Nephron (organoid): ENCODE results near the gene PARP9.
"Not testable (repeated sequence)": the region's sequence is repeated elsewhere in the genome, so short reads cannot be mapped to it uniquely, and the experiment has no call there.

Experiments used
- H3K27ac Mint-ChIP-seq, 3 experiments: 2 replicates each; pipeline ENCODE4 v1.8.0; 2020; ENCODE audit warnings: mixed read lengths in 3 of 3, mild to moderate bottlenecking in 2 of 3, moderate library complexity in 1 of 3
- H3K27me3 Mint-ChIP-seq: 2 replicates; pipeline ENCODE4 v1.8.0; 2021; ENCODE audit warnings: low read depth, mild to moderate bottlenecking, moderate library complexity, mixed read lengths
- H3K36me3 Mint-ChIP-seq: 2 replicates; pipeline ENCODE4 v1.8.0; 2020; ENCODE audit warnings: low read depth, mixed read lengths
- H3K4me1 Mint-ChIP-seq: 2 replicates; pipeline ENCODE4 v1.8.0; 2020; ENCODE audit warnings: mixed read lengths
- H3K4me3 Mint-ChIP-seq, 3 experiments: 2 replicates each; pipeline ENCODE4 v1.8.0; 2020; ENCODE audit warnings: mild to moderate bottlenecking in 3 of 3, mixed read lengths in 3 of 3, moderate library complexity in 2 of 3
- H3K9me3 Mint-ChIP-seq: 2 replicates; pipeline ENCODE4 v1.8.0; 2020; ENCODE audit warnings: mixed read lengths
- CTCF ChIP-seq, 3 experiments: fragments of 200-600 bp; sonication (generic); IDR thresholded peaks; one replicate each; pipeline ENCODE4 v1.5.0; 2021; ENCODE audit warnings: antibody characterized with exemption in 3 of 3; ENCODE audit not compliant: unreplicated experiment in 3 of 3

The PARP9 gene

GRCh38 chr3:122568755-122569154 lies 4.7 kb upstream of the PARP9 start:
- no peak for TF ChIP-seq CTCF (IDR thresholded peaks at IDR 0.05; ENCODE audit: unreplicated experiment in 3 of 3)
- H3K4me1 Mint-ChIP-seq, result peaks cover 13% of the 10 kb centered on the region
- H3K36me3 Mint-ChIP-seq, result peaks cover 3% of the 10 kb centered on the region
- no peak overlapping the region for H3K4me3 Mint-ChIP-seq
- no peak overlapping the region for H3K27ac Mint-ChIP-seq
- no peaks in the 10 kb centered on the region for H3K27me3 Mint-ChIP-seq
- no peaks in the 10 kb centered on the region for H3K9me3 Mint-ChIP-seq

- H3K27ac Mint-ChIP-seq, H3K36me3 Mint-ChIP-seq, H3K9me3 Mint-ChIP-seq, H3K27me3 Mint-ChIP-seq, H3K4me3 Mint-ChIP-seq: not testable (repeated sequence)
- H3K4me1 Mint-ChIP-seq, result peaks cover 18% of the 10 kb centered on the region
These were observed 4.0 kb upstream of the PARP9 start for GRCh38 chr3:122568131-122568530.

GRCh38 chr3:122563717-122564025 lies 429 bp downstream of the PARP9 start:
- Mint-ChIP-seq H3K27ac (peak overlapping the region; percentile 87 to 95 (median 88)), H3K27me3 (no peaks in the 10 kb centered on the region), H3K36me3 (peaks cover 3% of the 10 kb centered on the region), H3K4me3 (peak overlapping the region; percentile 82 to 84 (median 83)), H3K4me1 (peaks cover 32% of the 10 kb centered on the region), H3K9me3 (no peaks in the 10 kb centered on the region)
- TF ChIP-seq CTCF (IDR thresholded peaks at IDR 0.05; ENCODE audit: unreplicated experiment in 3 of 3), result no peak

- no peak for TF ChIP-seq CTCF (IDR thresholded peaks at IDR 0.05; ENCODE audit: unreplicated experiment in 3 of 3)
- Mint-ChIP-seq H3K36me3 (peaks cover 3% of the 10 kb centered on the region), H3K4me1 (peaks cover 32% of the 10 kb centered on the region), H3K9me3 (no peaks in the 10 kb centered on the region), H3K27ac (peak overlapping the region; percentile 87 to 95 (median 88)), H3K4me3 (peak overlapping the region; percentile 82 to 84 (median 83)), H3K27me3 (no peaks in the 10 kb centered on the region)
These were observed 980 bp downstream of the PARP9 start for GRCh38 chr3:122562923-122563716.

- TF ChIP-seq CTCF (IDR thresholded peaks at IDR 0.05; ENCODE audit: unreplicated experiment in 3 of 3), result peak; percentile 54 to 63 (median 55)
- Mint-ChIP-seq H3K4me1 (peaks cover 26% of the 10 kb centered on the region), H3K27me3 (no peaks in the 10 kb centered on the region), H3K27ac (peak overlapping the region in 1 of 3 experiments; percentile 60), H3K9me3 (no peaks in the 10 kb centered on the region), H3K4me3 (peak overlapping the region in 1 of 3 experiments; percentile 55), H3K36me3 (peaks cover 3% of the 10 kb centered on the region)
These were observed 3.4 kb downstream of the PARP9 start for GRCh38 chr3:122560680-122561079.

- H3K4me1 Mint-ChIP-seq, result peaks cover 24% of the 10 kb centered on the region
- H3K36me3 Mint-ChIP-seq, result peaks cover 3% of the 10 kb centered on the region
- no peak for TF ChIP-seq CTCF (IDR thresholded peaks at IDR 0.05; ENCODE audit: unreplicated experiment in 3 of 3)
- H3K27me3 Mint-ChIP-seq, result no peaks in the 10 kb centered on the region
- no peak overlapping the region for H3K27ac Mint-ChIP-seq
- H3K4me3 Mint-ChIP-seq, result no peak overlapping the region
- no peaks in the 10 kb centered on the region for H3K9me3 Mint-ChIP-seq
These were observed 4.2 kb downstream of the PARP9 start for GRCh38 chr3:122559906-122560305.
